Activated T-helper 2 cell treated with anti-CD3 and anti-CD28 coated beads, Interferon-gamma antibody, Interleukin-2, Interleukin-4, amounts not matched to agents 10 μg/mL and 5 μg/mL and 100 μg/mL, durations not matched to agents 14 hours and 24 hours and 36 hours (primary cell): ENCODE results near the gene PPP2R2C. TPM values are rescaled to one million over a fixed set of nuclear protein-coding genes. Genes with fewer than 3 reads are reported as not detected.

Experiments
- DNase-seq: peaks from one replicate; pipeline ENCODE4 v3.0.0; 2021; ENCODE audit warnings: low spot score
- H3K27ac Mint-ChIP-seq: one replicate; pipeline ENCODE4 v1.8.0; 2021; ENCODE audit warnings: mixed read lengths
- H3K27me3 Mint-ChIP-seq: one replicate; pipeline ENCODE4 v1.8.0; 2021; ENCODE audit warnings: low read depth, mixed read lengths
- H3K36me3 Mint-ChIP-seq: one replicate; pipeline ENCODE4 v1.8.0; 2021; ENCODE audit warnings: low read depth, mixed read lengths
- H3K4me1 Mint-ChIP-seq: one replicate; pipeline ENCODE4 v1.8.0; 2021; ENCODE audit warnings: low read depth, mixed read lengths
- H3K4me3 Mint-ChIP-seq: one replicate; pipeline ENCODE4 v1.8.0; 2021; ENCODE audit warnings: low read depth, mild to moderate bottlenecking, moderate library complexity, mixed read lengths
- H3K9me3 Mint-ChIP-seq: one replicate; pipeline ENCODE4 v1.8.0; 2021; ENCODE audit warnings: mixed read lengths
- intact Hi-C: fragments of 100-400 bp; cut with micrococcal nuclease; formaldehyde crosslinking; loops from one replicate; pipeline ENCODE4 v1.15.1; 2023
- total RNA-seq: library from RNA; stranded (reverse); gene quantifications from 2 replicates; pipeline ENCODE4 v1.2.3, GENCODE V29; 2022

Gene PPP2R2C
- total RNA-seq, 1 donor from 2014 or later: not detected

GRCh38 chr4:6324999-6325787, 147.2 kb downstream of the PPP2R2C start:
- H3K4me1 Mint-ChIP-seq: peaks cover 4% of the 10 kb centered on the region
- H3K27me3 Mint-ChIP-seq: peaks cover 29% of the 10 kb centered on the region
- DNase-seq: no peak
- intact Hi-C loops: loop anchor here (5.0 kb wide), 1 partner anchor 248 kb away; no protein-coding TSS in a partner anchor
- H3K27ac Mint-ChIP-seq: no peak overlapping the region
- H3K4me3 Mint-ChIP-seq: no peak overlapping the region
- no peaks in the 10 kb centered on the region for H3K9me3 Mint-ChIP-seq
- no peaks in the 10 kb centered on the region for H3K36me3 Mint-ChIP-seq

GRCh38 chr4:6324461-6324998, 147.9 kb downstream of the PPP2R2C start:
- intact Hi-C loops: no loop called here
- H3K27ac Mint-ChIP-seq: no peak overlapping the region
- no peaks in the 10 kb centered on the region for H3K9me3 Mint-ChIP-seq
- DNase-seq: no peak
- peaks cover 29% of the 10 kb centered on the region for H3K27me3 Mint-ChIP-seq
- peaks cover 4% of the 10 kb centered on the region for H3K4me1 Mint-ChIP-seq
- no peaks in the 10 kb centered on the region for H3K36me3 Mint-ChIP-seq
- H3K4me3 Mint-ChIP-seq: no peak overlapping the region

GRCh38 chr4:6322761-6323566, 149.4 kb downstream of the PPP2R2C start:
- peaks cover 29% of the 10 kb centered on the region for H3K27me3 Mint-ChIP-seq
- no peaks in the 10 kb centered on the region for H3K36me3 Mint-ChIP-seq
- no peak overlapping the region for H3K27ac Mint-ChIP-seq
- DNase-seq: no peak
- intact Hi-C loops: no loop called here
- H3K9me3 Mint-ChIP-seq: no peaks in the 10 kb centered on the region
- H3K4me1 Mint-ChIP-seq: peaks cover 4% of the 10 kb centered on the region
- no peak overlapping the region for H3K4me3 Mint-ChIP-seq

GRCh38 chr4:6322067-6322760, 150.2 kb downstream of the PPP2R2C start:
- peaks cover 4% of the 10 kb centered on the region for H3K4me1 Mint-ChIP-seq
- no peaks in the 10 kb centered on the region for H3K9me3 Mint-ChIP-seq
- H3K27me3 Mint-ChIP-seq: peaks cover 26% of the 10 kb centered on the region
- H3K4me3 Mint-ChIP-seq: no peak overlapping the region
- intact Hi-C loops: no loop called here
- DNase-seq: no peak
- no peaks in the 10 kb centered on the region for H3K36me3 Mint-ChIP-seq
- no peak overlapping the region for H3K27ac Mint-ChIP-seq

GRCh38 chr4:6321361-6321760, 151.1 kb downstream of the PPP2R2C start:
- Mint-ChIP-seq H3K36me3 (no peaks in the 10 kb centered on the region), H3K9me3 (no peaks in the 10 kb centered on the region), H3K4me1 (peaks cover 4% of the 10 kb centered on the region), H3K27ac (no peak overlapping the region), H3K27me3 (peaks cover 25% of the 10 kb centered on the region), H3K4me3 (no peak overlapping the region)
- DNase-seq: no peak
- intact Hi-C loops: no loop called here

GRCh38 chr4:6320663-6321062, 151.8 kb downstream of the PPP2R2C start:
- intact Hi-C loops: no loop called here
- Mint-ChIP-seq H3K27me3 (peaks cover 21% of the 10 kb centered on the region), H3K9me3 (no peaks in the 10 kb centered on the region), H3K27ac (no peak overlapping the region), H3K36me3 (no peaks in the 10 kb centered on the region), H3K4me1 (peaks cover 4% of the 10 kb centered on the region), H3K4me3 (no peak overlapping the region)
- DNase-seq: no peak

GRCh38 chr4:6319530-6320150, 152.8 kb downstream of the PPP2R2C start:
- Mint-ChIP-seq H3K9me3 (no peaks in the 10 kb centered on the region), H3K27ac (no peak overlapping the region), H3K36me3 (no peaks in the 10 kb centered on the region), H3K27me3 (peaks cover 17% of the 10 kb centered on the region), H3K4me3 (no peak overlapping the region), H3K4me1 (peaks cover 4% of the 10 kb centered on the region)
- intact Hi-C loops: no loop called here
- DNase-seq: no peak

- intact Hi-C loops: no loop called here
- no peak for DNase-seq
- Mint-ChIP-seq H3K9me3 (no peaks in the 10 kb centered on the region), H3K27me3 (peaks cover 13% of the 10 kb centered on the region), H3K4me1 (peaks cover 4% of the 10 kb centered on the region), H3K36me3 (no peaks in the 10 kb centered on the region), H3K27ac (no peak overlapping the region), H3K4me3 (no peak overlapping the region)
These were observed 154.2 kb downstream of the PPP2R2C start for GRCh38 chr4:6318206-6318605.

GRCh38 chr4:6316461-6317003, 155.9 kb downstream of the PPP2R2C start:
- peaks cover 5% of the 10 kb centered on the region for H3K27me3 Mint-ChIP-seq
- H3K9me3 Mint-ChIP-seq: no peaks in the 10 kb centered on the region
- no peak overlapping the region for H3K4me3 Mint-ChIP-seq
- no peaks in the 10 kb centered on the region for H3K36me3 Mint-ChIP-seq
- no peak for DNase-seq
- intact Hi-C loops: no loop called here
- no peak overlapping the region for H3K27ac Mint-ChIP-seq
- H3K4me1 Mint-ChIP-seq: peaks cover 4% of the 10 kb centered on the region

GRCh38 chr4:6313216-6313615, 159.2 kb downstream of the PPP2R2C start:
- H3K4me1 Mint-ChIP-seq: no peaks in the 10 kb centered on the region
- peaks cover 28% of the 10 kb centered on the region for H3K27me3 Mint-ChIP-seq
- H3K9me3 Mint-ChIP-seq: no peaks in the 10 kb centered on the region
- H3K4me3 Mint-ChIP-seq: no peak overlapping the region
- H3K27ac Mint-ChIP-seq: no peak overlapping the region
- no peaks in the 10 kb centered on the region for H3K36me3 Mint-ChIP-seq
- no peak for DNase-seq
- intact Hi-C loops: no loop called here

- intact Hi-C loops: no loop called here
- H3K27me3 Mint-ChIP-seq: peaks cover 35% of the 10 kb centered on the region
- no peaks in the 10 kb centered on the region for H3K36me3 Mint-ChIP-seq
- H3K9me3 Mint-ChIP-seq: no peaks in the 10 kb centered on the region
- DNase-seq: no peak
- H3K4me1 Mint-ChIP-seq: no peaks in the 10 kb centered on the region
- no peak overlapping the region for H3K27ac Mint-ChIP-seq
- H3K4me3 Mint-ChIP-seq: no peak overlapping the region
These were observed 162.6 kb downstream of the PPP2R2C start for GRCh38 chr4:6309777-6310176.
